Gastrocnemius medialis (tissue), 4 donors: ENCODE data around the gene CHAF1A.

Experiments
- CTCF ChIP-seq, 5 experiments: fragments of 450-650 bp in 3 of 5; fragments of 200-600 bp in 2 of 5; sonication (generic) in 2 of 5; IDR thresholded peaks in 4 of 5; conservative IDR thresholded peaks in 1 of 5; 1 replicate in 4 of 5; 2 replicates in 1 of 5; pipeline ENCODE4 v1.5.1; 2016 to 2019; ENCODE audit warnings: antibody characterized with exemption in 5 of 5, mild to moderate bottlenecking in 3 of 5, moderate library complexity in 3 of 5
- POLR2A ChIP-seq, 2 donors: fragments of 450-650 bp; IDR thresholded peaks; one replicate each; pipeline ENCODE4 v1.6.1; 2017; ENCODE audit warnings: antibody characterized with exemption in 2 of 2, mild to moderate bottlenecking in 2 of 2, moderate library complexity in 2 of 2

DNA sequence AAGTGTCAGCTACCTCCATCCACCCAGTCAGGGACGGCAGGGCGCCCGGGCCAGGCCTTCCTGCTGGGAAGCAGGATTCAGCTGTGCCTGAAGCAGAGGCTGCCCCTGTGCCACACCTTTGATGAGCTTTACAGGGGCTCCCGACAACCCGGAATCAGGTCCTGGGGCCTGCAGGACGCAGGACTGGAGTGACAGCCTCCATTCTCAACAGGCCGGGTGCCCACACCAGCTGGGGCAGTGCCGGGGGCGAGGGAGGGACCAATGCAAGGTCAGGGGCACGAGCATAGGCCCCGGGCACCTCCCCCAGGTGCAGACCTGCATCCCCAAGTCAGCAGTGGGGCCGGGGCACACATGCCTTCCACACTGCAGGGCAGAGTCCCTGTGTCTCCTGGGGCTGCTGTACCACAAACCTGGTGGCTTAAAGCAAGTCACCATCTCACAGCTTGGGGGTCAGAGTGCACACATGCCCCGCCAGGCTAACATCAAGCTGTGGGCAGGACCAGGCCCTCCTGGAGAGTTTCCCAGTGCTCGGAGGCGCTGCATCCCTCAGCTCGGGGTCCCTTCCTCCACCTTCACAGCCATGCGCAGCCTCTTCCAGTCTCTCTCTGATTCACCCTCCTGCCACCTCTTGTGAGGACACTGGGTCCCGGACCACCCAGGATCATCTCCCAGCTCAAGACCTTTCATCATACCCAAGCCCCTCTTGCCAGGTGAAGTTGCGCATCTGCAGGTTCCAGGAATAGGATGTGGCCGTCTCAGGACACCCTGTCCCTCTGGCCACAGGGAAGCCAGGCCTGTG lies 41.7 kb downstream of the CHAF1A start:
- TF ChIP-seq CTCF (IDR thresholded peaks at IDR 0.05 in 4 of 5, conservative IDR thresholded peaks at IDR 0.05 in 1 of 5) (no peak), POLR2A (IDR thresholded peaks at IDR 0.05) (no peak)
